ENCODE data around the gene SPARC. TPM values are rescaled to one million over a fixed set of nuclear protein-coding genes. Genes with fewer than 3 reads are reported as not detected.

Gene SPARC
- total RNA-seq, 2 experiments from 2014 or later: 0.78 to 0.80 TPM

DNA sequence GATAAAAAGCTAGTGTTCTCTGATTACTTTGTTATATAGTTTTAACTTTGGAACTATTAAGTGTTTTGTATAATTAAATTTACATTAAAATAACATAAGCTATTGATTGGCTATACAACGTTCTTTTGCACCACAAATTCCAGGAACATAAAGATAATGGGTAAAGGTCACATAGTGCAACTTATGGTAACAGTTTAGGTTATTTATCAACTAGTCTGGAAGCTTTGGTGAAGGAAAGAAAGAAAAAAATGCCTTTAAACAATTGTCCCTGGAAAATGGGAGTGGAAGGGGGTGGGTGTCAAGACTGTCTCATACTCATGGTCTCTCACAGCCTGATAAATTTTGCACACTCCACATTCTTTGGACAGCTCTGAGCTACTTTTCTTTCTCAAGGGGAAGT is 17.1 kb upstream of the SPARC start:
- Mint-ChIP-seq H3K4me3 (no peak overlapping the region), H3K27ac (no peak overlapping the region), H3K9me3 (no peaks in the 10 kb centered on the region), H3K36me3 (ENCODE audit: low read depth) (no peaks in the 10 kb centered on the region), H3K27me3 (peaks cover 5% of the 10 kb centered on the region), H3K4me1 (ENCODE audit: low read depth) (no peaks in the 10 kb centered on the region)
- CTCF ChIA-PET: no interaction called here
- H3K27ac ChIP-seq (ENCODE audit: low read depth in 1 of 2, low read length in 2 of 2): no peak overlapping the region
- H3K4me3 ChIP-seq (ENCODE audit: low read length): no peak overlapping the region
- H3K36me3 ChIP-seq (ENCODE audit: insufficient read depth, low read length): no peaks in the 10 kb centered on the region
- no peaks in the 10 kb centered on the region for H3K9me3 ChIP-seq (ENCODE audit: control insufficient read depth in 1 of 2, insufficient read depth in 1 of 2, low read length in 2 of 2)
- POLR2A ChIA-PET: no interaction called here
- H3K27me3 ChIP-seq (ENCODE audit: control insufficient read depth in 1 of 2, insufficient read depth in 2 of 2, low read length in 2 of 2): no peaks in the 10 kb centered on the region
- no peaks in the 10 kb centered on the region for H3K4me1 ChIP-seq (ENCODE audit: insufficient read depth, low read length)
- TF ChIP-seq, protein P1, sequence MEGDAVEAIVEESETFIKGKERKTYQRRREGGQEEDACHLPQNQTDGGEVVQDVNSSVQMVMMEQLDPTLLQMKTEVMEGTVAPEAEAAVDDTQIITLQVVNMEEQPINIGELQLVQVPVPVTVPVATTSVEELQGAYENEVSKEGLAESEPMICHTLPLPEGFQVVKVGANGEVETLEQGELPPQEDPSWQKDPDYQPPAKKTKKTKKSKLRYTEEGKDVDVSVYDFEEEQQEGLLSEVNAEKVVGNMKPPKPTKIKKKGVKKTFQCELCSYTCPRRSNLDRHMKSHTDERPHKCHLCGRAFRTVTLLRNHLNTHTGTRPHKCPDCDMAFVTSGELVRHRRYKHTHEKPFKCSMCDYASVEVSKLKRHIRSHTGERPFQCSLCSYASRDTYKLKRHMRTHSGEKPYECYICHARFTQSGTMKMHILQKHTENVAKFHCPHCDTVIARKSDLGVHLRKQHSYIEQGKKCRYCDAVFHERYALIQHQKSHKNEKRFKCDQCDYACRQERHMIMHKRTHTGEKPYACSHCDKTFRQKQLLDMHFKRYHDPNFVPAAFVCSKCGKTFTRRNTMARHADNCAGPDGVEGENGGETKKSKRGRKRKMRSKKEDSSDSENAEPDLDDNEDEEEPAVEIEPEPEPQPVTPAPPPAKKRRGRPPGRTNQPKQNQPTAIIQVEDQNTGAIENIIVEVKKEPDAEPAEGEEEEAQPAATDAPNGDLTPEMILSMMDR (IDR thresholded peaks at IDR 0.05): no peak
- DNase-seq: no peak
- intact Hi-C loops (cut with DNase I, micrococcal nuclease): no loop called here
- no peak for ATAC-seq (ENCODE audit: poor library complexity)

DNA sequence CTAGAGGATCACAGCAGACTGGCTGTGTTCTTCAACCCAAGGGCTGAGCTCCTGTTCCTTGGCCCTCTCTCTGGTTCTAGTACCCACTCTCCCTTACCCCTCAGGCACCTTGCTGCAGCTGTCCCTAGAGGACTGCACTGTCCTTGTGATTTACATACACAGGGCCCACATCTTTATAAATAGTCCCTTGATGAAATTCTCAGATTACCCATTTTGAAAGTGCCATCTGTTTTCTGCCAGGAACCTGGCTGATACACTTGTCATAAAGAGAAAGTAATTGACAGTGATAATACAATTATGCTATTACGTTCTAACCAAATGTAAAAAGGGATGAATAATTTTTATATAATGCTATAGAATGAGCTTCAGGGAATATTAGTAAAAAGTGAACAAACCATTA is 16.5 kb upstream of the SPARC start:
- H3K27me3 ChIP-seq (ENCODE audit: control insufficient read depth in 1 of 2, insufficient read depth in 2 of 2, low read length in 2 of 2): no peaks in the 10 kb centered on the region
- Mint-ChIP-seq H3K4me1 (ENCODE audit: low read depth) (no peaks in the 10 kb centered on the region), H3K4me3 (no peak overlapping the region), H3K27ac (no peak overlapping the region), H3K9me3 (no peaks in the 10 kb centered on the region), H3K36me3 (ENCODE audit: low read depth) (no peaks in the 10 kb centered on the region), H3K27me3 (peaks cover 5% of the 10 kb centered on the region)
- intact Hi-C loops (cut with DNase I, micrococcal nuclease): no loop called here
- DNase-seq (no peak), ATAC-seq (ENCODE audit: poor library complexity) (no peak)
- no peak overlapping the region for H3K4me3 ChIP-seq (ENCODE audit: low read length)
- H3K36me3 ChIP-seq (ENCODE audit: insufficient read depth, low read length): no peaks in the 10 kb centered on the region
- CTCF ChIA-PET: no interaction called here
- POLR2A ChIA-PET: no interaction called here
- no peaks in the 10 kb centered on the region for H3K4me1 ChIP-seq (ENCODE audit: insufficient read depth, low read length)
- H3K9me3 ChIP-seq (ENCODE audit: control insufficient read depth in 1 of 2, insufficient read depth in 1 of 2, low read length in 2 of 2): no peaks in the 10 kb centered on the region
- TF ChIP-seq, protein P1 (IDR thresholded peaks at IDR 0.05): no peak
- H3K27ac ChIP-seq (ENCODE audit: low read depth in 1 of 2, low read length in 2 of 2): no peak overlapping the region

DNA sequence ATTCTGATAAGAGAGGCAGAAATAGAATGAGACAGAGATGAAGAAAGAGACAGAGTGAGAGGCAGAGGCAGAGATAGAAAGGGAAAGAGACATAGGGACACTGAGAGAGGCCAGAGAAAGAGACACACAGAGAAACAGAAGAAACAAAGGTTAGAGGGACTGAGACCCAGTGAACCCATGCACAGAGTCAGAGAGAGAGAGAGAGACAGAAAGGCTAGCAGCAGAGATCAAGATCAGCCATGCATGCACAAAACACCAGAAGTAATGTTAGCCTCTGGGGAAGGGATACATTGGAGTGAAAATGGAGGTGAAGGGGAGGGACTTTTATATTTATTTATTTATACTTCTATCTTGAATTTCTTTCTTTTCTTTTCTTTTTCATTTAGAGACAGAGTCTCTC is 14.1 kb upstream of the SPARC start:
- Mint-ChIP-seq H3K9me3 (no peaks in the 10 kb centered on the region), H3K4me1 (ENCODE audit: low read depth) (no peaks in the 10 kb centered on the region), H3K4me3 (no peak overlapping the region), H3K27me3 (peaks cover 9% of the 10 kb centered on the region), H3K36me3 (ENCODE audit: low read depth) (no peaks in the 10 kb centered on the region), H3K27ac (no peak overlapping the region)
- Histone ChIP-seq H3K9me3 (ENCODE audit: control insufficient read depth in 1 of 2, insufficient read depth in 1 of 2, low read length in 2 of 2) (no peaks in the 10 kb centered on the region), H3K36me3 (ENCODE audit: insufficient read depth, low read length) (no peaks in the 10 kb centered on the region), H3K4me1 (ENCODE audit: insufficient read depth, low read length) (no peaks in the 10 kb centered on the region), H3K4me3 (ENCODE audit: low read length) (no peak overlapping the region), H3K27ac (ENCODE audit: low read depth in 1 of 2, low read length in 2 of 2) (no peak overlapping the region), H3K27me3 (ENCODE audit: control insufficient read depth in 1 of 2, insufficient read depth in 2 of 2, low read length in 2 of 2) (no peaks in the 10 kb centered on the region)
- no peak for ATAC-seq (ENCODE audit: poor library complexity)
- ChIA-PET CTCF (no interaction called here), POLR2A (interaction anchor here (0.7 kb wide), 1 partner anchor 18 kb away, joined by 5 read pairs; no protein-coding TSS in a partner anchor)
- TF ChIP-seq, protein P1 (IDR thresholded peaks at IDR 0.05): no peak
- no peak for DNase-seq
- intact Hi-C loops (cut with DNase I, micrococcal nuclease): no loop called here

All from CD4-positive, alpha-beta T cell (primary cell).